M059J (cell line): ENCODE data around the gene MSX2. TPM values are rescaled to one million over a fixed set of nuclear protein-coding genes. Genes with fewer than 3 reads are reported as not detected.
"Not testable (repeated sequence)": the region's sequence is repeated elsewhere in the genome, so short reads cannot be mapped to it uniquely, and the experiment has no call there.

Experiments
- DNase-seq: peaks from one replicate; pipeline ENCODE4 v3.0.0-alpha.2; 2012; ENCODE audit warnings: low read depth
- total RNA-seq: library from RNA; depleted of rRNA; stranded (reverse); fragments of >200 nt; shearing (Covaris generic); gene quantifications from 2 replicates; pipeline ENCODE4 v1.2.3, GENCODE V29; 2014

The MSX2 gene
- total RNA-seq, 1 experiment from 2014 or later, result not detected

DNA sequence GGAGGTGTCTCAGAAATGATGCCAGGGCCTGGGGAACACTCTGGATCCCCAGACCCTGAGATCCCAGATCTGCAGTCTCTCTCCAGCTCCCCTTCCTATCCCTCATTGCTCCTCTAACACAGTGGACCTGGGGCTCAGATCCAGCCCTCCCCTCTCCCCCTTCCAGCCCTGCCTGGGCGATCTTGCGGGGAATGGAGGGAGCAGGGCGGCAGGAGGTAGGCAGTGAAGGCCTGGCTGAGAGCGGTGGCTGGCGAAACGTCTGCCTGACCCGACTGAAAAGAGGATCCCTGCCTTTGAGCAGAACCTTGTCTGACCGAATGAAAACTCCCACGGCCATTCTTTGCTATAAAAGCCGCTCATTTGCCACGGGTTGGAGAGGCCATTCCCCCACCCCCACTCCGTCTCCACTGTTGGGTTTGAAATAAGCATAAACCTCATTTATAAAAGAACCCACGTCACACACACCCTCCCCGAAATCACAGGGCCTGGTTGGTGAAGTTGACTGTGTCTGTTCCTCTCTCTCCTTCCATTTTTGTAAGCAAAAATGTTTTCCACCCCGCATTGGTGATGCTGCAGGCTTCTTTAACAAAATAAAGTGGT, 8.8 kb downstream of the MSX2 start:
- DNase-seq, result no peak

DNA sequence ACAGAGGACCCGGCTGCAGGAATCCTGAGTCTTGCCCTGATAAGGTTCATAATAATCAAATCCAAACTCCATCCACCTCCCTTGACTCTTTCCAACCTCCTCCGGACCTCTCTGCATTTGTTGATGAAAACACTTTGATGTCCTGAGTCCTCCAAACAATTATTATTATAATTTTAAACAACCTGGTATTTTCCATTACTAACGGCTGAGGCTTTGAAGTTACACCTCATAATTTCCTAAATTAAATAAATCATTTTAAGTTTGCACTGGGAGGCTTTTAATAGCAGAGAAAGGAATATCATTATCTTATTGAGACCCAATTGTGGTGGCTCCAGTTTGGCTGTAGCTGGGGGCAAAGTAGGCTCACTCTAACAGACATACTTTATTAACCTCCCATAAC, 9.5 kb downstream of the MSX2 start:
- DNase-seq, result peak; percentile 44

DNA sequence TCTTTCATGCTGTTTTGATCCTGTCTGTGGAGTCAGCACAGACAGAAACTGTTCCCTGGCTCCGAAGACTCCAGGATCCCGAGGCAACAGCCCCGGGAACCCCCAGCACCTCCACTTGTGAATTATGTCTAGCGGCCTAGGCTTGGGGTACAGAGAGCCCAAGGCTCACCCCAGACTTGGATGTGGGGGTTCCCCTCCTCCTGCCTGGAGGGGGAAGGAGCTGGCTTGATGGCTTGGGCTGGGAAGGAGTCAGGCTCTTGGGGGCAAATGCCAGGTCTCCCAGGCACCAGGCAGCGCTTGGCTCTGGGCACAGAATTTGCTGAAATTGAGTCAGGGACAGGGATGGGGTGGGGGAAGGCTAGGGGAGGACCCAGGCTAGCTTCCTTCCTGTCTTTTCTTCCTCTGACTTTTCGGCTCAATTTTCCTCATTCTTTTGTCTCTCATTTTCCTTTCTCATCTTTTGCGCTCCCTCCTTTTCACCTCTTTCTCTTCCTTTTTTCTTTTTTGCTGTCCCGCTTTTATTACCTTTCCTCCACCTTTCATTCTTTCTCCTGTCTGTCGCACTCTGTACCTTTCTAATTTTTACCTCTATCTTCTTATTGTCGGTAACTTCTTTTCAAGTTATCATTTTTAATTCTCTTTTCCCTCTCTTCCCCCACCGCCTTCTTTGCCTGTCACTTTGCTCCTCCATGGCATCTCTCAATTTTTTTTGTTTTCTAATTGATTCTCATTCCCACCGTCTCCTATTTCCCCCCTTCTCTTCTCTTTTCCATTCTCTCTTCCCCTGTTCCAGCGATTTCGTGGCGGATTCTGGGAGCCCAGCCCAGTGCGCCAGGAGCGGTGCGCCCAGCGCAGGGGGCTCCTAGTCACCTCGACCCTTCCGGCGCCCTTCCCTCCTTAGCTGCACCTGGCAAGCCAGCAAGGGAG, 10.5 kb downstream of the MSX2 start:
- peak; percentile 61 for DNase-seq

DNA sequence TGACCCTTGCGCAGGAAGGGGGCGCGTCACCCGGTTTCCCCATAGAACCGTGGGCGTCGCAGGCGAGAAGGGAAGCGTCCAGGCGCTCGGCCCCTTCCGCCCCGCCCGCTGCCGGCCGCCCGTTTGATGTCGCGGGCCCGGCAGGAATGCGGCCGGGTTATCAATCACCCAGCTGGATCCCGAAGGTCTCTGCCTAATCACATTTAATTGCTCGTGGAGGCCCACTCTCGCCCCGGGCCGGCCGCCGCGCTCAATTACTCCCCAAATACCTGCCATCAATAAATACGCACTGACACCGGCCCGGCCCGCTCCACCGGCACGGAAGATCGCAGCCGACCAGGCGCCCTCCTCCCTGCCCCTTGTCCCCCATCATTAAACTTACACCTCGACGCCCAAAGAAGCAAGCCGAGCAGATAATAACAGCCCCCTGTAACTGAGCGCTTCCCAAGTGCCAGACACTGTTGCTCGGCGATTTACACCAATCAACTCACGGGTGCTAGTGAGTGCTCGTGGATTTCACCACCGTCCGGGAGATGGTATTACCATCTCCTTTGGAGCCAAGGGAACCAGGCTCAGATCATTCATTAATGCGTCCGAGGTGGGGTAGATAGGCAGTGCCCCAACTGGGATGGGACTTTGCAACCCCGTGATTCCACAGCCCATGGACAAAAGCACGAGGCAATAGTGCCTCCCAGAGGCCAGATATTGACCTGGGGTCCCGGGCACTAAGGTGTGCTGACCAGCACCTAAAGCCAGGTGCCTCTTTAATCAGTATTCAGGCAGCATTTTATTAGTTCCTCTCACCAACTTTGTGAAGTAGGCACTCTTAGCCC, 11.3 kb downstream of the MSX2 start:
- DNase-seq, result peak; percentile 70

DNA sequence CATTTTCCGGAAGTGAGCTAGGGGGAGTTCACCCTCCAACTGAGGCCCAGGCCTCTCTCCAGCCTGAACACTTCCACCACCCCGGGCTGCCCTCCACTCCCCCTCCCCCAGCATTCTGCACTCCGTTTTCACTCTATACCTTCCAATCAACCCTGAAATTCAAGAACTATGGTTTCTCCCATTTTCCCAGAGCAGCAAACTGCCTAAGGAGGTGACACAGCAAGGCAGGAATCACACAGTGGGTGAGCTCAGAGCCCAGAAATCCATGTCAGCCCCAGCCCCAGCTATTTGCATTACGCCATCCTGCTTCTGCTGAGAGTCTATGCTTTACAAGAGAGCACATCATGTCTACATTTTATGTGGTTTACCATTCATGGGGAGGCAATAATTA, 11.9 kb downstream of the MSX2 start:
- peak; percentile 85 for DNase-seq

DNA sequence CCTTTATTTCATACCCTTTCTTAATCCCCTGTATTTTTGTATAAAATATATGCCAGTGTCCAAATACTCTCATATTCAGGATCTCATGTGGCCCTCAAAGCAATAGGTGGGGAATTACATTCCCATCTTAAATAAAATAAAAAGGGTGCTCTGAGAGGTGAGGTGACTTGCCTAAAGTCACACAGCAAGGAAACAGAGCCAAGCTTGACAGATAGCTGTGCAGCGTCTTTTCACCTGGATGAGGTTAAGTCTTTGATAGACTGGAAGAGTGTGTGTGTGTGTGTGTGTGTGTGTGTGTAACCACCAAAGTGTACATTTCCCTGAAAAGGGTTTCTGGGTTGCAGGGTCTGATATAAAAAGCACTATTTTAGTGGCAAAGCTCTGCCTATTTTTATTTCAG, 12.4 kb downstream of the MSX2 start:
- no peak for DNase-seq

DNA sequence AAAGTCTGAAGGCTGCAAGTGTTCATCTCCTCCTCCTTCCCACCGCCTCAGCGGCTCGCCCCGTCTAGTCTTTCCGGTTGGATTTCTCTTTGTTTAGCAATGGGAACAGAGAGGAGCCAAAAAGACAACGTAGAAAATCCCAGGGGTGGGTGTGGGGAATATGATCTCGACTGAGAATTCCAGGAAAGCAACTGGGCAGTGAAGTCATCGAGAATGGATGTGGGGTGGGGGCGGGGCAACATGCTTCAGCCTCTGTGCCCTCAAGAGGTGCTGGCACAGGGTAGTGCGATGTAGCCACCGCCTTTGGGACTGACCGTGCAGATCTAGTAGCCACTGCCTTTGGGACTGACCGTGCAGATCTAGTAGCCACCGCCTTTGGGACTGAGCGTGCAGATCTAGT, 12.9 kb downstream of the MSX2 start:
- peak; percentile 34 for DNase-seq

DNA sequence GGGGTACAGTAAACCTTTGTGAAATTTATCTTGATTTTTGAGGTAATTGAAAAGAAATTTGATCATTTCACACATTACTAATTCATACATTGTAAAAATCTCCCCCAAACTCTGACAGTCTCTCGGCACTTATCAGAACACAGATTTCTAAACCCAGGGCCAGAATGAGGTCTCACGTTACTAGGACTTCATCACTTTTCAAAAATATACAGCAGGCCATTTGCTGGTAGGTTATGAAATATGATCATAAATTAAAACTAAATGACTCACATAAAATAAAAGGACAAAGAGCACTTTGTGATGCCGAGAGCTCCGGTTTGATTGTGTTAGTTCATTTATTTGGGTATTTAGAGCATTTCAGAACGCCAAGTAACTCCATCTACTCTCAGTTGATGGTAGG, 17.0 kb downstream of the MSX2 start:
- DNase-seq, result no peak

DNA sequence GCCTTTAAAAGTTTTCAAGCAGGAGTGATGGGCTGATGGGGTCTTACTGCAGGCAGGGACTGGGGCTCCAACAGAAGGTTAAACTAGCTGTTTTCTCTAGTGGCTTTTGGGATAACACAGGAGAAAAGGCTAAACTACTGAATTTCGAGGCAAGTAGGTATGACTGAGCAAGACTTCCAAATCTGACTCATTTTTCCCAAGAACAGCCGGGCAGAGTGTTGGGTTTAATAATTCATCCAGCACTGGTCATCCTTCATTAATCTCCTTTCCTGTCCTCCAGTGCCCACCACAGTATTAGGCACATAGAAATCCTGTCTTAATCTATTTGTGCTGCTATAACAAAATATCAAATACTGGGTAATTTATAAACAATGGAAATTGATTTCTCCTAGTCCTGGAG, 20.5 kb downstream of the MSX2 start:
- no peak for DNase-seq

DNA sequence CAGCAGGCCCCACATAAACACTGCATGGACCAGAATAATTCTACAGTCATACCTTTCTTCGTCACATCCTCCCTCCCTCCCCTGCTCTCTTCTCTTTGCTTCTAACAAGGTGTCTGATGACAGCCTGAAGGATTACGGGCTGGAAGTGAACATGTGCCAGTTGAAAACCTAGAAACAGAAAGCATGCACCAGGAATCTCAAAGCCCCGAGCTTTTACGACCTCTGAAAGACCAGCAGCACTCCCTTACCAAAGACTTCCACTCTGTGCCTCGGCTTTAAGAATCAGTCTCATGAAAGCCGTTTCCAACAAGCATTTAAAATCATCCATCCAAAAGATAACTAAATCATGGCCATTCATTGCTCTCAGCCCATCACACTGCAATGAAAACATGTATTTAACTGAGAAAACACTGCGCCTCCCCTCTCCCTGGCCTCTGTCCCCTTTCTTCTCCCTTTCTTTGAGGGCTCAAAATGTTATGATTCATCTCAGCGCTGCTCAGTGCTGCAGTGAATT, 21.3 kb downstream of the MSX2 start:
- DNase-seq, result no peak

DNA sequence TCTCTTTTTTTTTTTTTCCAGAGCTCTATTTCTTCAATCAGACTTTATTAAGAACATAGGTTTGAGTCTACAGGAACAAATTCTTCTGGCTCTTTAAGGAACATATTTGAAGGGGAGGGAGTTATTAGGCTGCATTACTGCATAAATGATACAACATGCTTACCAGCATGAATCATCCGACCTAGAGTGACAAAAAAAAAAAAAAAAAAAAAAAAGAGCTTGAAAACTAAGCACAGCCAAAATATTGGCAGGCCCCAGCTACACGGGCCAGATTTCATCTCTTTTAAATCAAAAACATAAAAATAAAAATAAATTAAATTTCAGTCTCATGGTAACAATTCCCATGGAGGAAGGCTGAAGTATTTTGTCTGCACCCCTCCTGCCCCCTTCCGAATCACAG, 26.3 kb downstream of the MSX2 start:
- peak; percentile 53 for DNase-seq

DNA sequence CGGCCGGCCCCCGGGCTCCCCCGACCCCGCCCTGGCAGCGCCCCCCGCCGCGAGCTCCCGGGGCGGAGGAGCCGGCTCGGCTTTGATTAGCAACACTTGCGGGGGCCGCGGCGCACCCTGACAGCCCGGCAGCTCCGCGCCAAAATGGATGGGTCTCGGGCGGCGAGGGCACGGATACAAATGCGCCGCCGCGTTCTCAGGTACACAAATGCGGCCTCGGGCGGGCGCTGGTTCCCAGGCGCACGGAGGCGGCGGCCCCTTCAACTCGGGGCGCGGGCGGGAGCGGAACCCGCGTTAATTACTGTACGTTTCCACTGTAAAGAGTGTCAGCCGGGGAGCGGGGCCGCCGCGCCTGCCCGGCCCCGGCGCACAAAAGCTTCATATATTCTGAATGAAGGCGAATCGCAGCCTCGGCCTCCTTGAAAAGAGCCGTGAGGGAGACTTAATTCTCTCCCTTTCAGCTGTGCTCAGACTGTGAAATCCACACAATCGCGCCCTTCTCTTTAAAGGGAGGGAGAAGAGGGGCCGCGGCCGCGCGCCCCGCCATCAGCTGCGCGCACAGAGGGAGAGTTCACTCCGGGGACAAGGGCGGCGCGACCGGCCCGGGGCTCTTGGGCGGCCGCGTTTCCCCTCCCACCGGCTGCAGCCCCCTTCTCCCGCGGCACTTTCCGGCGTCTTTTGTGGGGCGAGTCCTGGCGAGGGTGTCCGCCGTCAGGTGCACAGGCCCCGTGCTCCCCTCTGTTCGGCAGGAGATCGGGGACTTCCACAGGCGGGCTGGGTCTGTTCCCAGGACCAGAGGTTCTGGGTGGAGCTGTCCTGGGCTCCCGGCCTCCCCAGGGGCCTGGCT, 27.0 kb downstream of the MSX2 start:
- DNase-seq, result no peak

DNA sequence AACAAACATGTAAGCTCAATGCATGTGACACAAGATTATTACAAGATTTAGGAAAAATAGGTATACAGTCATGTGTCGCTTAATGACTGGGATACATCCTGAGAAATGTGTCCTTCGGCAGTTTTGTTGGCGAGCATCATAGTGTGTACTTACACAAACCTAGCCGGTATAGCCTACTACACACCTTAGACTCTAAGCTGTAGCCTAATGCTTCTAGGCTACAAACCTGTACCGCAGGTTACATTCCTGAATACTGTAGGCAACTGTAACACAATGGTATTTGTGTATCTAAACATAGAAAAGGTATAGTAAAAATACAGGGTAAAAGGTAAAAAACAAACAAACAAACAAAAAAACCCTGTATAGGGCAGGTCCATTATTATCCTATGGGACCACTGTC, 27.7 kb downstream of the MSX2 start:
- no peak for DNase-seq

DNA sequence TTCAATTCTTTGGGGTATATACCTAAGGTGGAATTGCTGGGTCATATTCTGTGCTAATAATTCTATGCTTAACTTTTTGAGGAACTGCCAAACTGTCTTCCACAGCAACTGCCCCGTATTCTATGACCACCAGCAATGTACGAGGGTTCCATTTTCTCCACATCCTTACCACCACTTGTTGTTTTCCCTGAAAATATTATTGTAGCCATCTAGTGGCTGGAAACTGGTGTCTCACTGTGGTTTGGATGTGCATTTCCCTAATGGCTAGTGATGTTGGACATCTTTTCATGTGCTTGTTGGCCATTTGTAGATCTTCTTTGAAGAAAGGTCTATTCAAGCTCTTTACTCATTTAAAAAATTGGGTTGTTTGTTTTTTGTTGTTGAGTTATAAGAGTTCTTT, 30.7 kb downstream of the MSX2 start:
- peak; percentile 31 for DNase-seq

DNA sequence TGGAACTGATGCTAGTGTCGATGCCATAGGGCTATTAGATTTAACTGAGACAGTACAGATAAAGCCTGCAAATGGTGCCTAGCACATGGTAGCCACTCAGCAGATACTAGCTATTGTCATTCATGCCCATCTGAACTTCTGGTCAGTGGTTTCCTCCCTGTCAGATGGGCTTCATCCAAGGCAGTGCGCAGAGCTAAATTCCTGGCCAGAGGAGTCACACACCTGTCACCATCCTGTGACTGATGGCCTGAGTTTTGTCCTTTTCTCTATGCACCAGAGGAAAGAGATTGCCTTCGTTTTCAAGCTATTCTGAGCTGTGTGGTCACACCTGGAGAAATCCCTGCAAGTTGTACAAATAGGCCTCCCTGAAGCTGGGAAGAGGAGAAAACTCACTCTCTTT, 34.7 kb downstream of the MSX2 start:
- peak; percentile 51 for DNase-seq

DNA sequence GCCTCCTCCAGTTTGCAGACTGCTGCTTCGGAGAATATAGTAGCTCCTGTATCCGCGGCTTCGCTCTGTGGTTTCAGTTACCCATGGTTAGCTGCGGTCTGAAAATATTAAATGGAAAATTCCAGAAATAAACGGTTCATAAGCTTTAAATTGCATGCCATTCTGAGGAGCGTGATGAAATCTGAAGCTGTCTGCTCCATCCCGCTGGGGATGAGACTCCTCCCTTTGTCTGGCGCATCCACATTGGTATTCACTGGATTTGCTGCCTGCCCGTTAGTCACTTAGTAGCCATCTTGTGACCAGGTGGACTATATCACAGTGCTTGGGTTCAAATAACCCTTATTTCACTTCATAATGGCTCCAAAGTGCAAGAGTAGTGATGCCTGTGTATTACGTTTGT, 36.3 kb downstream of the MSX2 start:
- DNase-seq, result no peak

DNA sequence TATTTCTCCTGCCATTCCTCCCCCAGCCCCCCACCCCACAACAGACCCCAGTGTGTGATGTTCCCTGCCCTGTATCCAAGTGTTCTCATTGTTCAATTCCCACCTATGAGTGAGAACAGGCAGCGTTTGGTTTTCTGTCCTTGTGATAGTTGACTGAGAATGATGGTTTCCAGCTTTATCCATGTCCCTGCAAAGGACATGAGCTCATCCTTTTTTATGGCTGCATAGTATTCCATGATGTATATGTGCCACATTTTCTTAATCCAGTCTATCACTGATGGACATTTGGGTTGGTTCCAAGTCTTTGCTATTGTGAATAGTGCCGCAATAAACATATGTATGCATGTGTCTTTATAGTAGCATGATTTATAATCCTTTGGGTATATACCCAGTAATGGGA, 37.0 kb downstream of the MSX2 start:
- not testable (repeated sequence) for DNase-seq

DNA sequence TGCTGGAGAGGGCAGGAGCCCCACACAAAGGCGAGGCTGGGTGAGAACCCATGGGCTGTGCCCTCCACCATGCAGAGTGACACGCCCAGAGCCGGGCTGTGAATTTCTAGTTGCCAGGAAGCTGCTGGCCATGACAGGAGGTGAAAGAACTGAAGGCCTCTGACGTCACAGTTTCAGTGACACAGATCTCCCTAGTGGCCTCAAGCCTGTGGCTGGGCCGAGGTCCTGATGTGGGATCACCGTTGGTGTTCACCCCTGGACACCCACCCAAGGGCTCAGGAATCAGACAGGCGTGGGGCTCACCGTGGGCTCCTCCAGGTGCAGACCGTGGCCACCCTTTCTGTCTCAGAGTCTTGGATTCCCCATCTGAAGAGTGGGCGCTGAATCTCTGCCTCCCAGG, 39.9 kb downstream of the MSX2 start:
- no peak for DNase-seq

DNA sequence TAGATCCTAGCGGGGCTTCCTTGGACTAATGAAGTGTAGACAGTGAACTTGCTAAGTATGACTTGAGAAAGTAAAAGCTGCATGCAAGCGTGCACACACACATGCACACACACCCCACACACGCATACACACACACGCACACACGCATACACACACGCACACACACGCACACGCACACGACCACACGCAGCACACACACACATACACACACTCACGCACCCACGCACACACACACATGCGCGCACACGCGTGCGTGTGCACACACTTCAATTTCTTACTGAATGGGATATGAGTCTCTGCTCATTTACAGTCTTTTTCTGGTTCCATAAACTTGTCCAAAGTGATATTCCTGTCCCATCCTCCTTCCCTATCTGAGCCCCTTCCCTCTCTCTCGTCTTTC, 41.2 kb downstream of the MSX2 start:
- DNase-seq, result no peak

DNA sequence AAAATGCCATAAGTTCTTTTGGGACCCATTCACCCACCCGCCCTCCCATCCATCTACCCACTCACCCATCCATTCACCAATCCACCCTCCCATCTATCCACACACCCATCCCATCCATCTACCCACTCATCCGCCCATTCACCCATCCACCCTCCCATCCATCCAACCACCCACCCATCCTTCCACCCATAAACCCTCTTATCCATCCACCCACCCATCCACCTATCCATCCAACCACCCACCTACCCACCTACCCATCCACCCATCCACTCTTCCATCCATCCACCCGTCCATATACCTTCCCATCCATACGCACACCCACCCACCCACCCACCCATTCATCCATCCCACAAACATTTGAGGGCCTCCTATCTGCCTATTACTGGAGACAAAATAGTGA, 43.3 kb downstream of the MSX2 start:
- DNase-seq, result no peak

DNA sequence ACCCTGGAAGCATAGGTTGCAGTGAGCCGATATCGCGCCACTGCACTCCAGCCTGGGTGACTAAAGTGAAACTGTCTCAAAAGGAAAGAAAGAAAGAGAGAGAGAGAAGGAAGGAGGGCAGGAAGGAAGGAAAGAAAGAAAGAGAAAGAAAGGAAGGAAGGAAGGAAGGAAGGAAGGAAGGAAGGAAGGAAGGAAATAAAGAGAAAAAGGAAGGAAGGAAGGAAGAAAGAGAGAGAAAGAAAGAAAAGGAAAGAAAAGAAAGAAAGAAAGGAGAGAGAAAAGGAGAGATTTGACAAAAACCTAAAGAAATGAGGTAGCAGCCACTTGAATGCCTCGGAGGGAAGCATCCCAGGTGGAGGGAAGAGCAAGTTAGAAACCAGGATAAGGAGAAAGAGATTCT, 44.6 kb downstream of the MSX2 start:
- DNase-seq, result no peak
